Fibroblast of lung (primary cell): ENCODE data around the gene C1QTNF12.

Experiments used
- CTCF ChIP-seq, 2 donors: IDR thresholded peaks in 1 of 2; conservative IDR thresholded peaks in 1 of 2; 1 replicate in 1 of 2; 2 replicates in 1 of 2; pipeline ENCODE4 v1.5.1; 2011 to 2012; ENCODE audit warnings: low read length in 2 of 2, control low read depth in 1 of 2, inconsistent platforms in 1 of 2, low read depth in 1 of 2, mild to moderate bottlenecking in 1 of 2
- EZH2 ChIP-seq: IDR thresholded peaks from 2 replicates; pipeline ENCODE4 v1.5.1; 2012; ENCODE audit warnings: low read length, control low read depth, mild to moderate bottlenecking; ENCODE audit errors: missing control alignments

GRCh38 chr1:1293263-1294249 is 47.0 kb upstream of the C1QTNF12 start:
- TF ChIP-seq CTCF (conservative IDR thresholded peaks at IDR 0.05 in 1 of 2, IDR thresholded peaks at IDR 0.05 in 1 of 2; ENCODE audit: low read depth in 1 of 2, low read length in 2 of 2), result no peak
- no peak for TF ChIP-seq EZH2
